GM19193 (cell line): Measurements from ENCODE around the gene OR52H1.

Experiments
- POLR2A ChIP-seq: IDR thresholded peaks from 4 replicates; pipeline ENCODE4 v1.6.1; 2011; ENCODE audit not compliant: insufficient read depth, insufficient read length; ENCODE audit errors: extremely low read depth

Gene OR52H1

GRCh38 chr11:5548440-5548839 is at the start of gene OR52H1:
OR52H1 (minus strand) TSS chr11:5548540; CDS start chr11:5545505, 3,035 bp downstream.
- TF ChIP-seq POLR2A: no peak

GRCh38 chr11:5597953-5598352 is 49.6 kb upstream of the OR52H1 start:
- no peak for TF ChIP-seq POLR2A

GRCh38 chr11:5596607-5597201 is 48.4 kb upstream of the OR52H1 start, which contains the start of gene TRIM6:
TRIM6 (plus strand) TSS chr11:5596637; CDS start chr11:5596898, 261 bp downstream.
- no peak for TF ChIP-seq POLR2A

GRCh38 chr11:5593146-5593545 is 44.8 kb upstream of the OR52H1 start:
- no peak for TF ChIP-seq POLR2A

- no peak for TF ChIP-seq POLR2A
Observed at GRCh38 chr11:5592615-5593014, 44.3 kb upstream of the OR52H1 start.

- no peak for TF ChIP-seq POLR2A
Observed at GRCh38 chr11:5591613-5592012, 43.3 kb upstream of the OR52H1 start.

- no peak for TF ChIP-seq POLR2A
Observed at GRCh38 chr11:5581014-5581413, 32.7 kb upstream of the OR52H1 start.

GRCh38 chr11:5580577-5580976 is 32.2 kb upstream of the OR52H1 start, which contains the start of gene OR52B6:
OR52B6 (plus strand) TSS chr11:5580877; CDS start chr11:5580877, 0 bp downstream.
- TF ChIP-seq POLR2A: no peak

GRCh38 chr11:5577101-5577500 is 28.8 kb upstream of the OR52H1 start:
- no peak for TF ChIP-seq POLR2A

GRCh38 chr11:5575152-5575551 is 26.8 kb upstream of the OR52H1 start:
- TF ChIP-seq POLR2A: no peak

GRCh38 chr11:5574654-5575053 is 26.3 kb upstream of the OR52H1 start:
- no peak for TF ChIP-seq POLR2A

- TF ChIP-seq POLR2A: no peak
Observed at GRCh38 chr11:5564259-5565019, 16.1 kb upstream of the OR52H1 start.

- no peak for TF ChIP-seq POLR2A
Observed at GRCh38 chr11:5557751-5558150, 9.4 kb upstream of the OR52H1 start.

- no peak for TF ChIP-seq POLR2A
Observed at GRCh38 chr11:5556596-5557188, 8.4 kb upstream of the OR52H1 start.

- no peak for TF ChIP-seq POLR2A
Observed at GRCh38 chr11:5553343-5553742, 5.0 kb upstream of the OR52H1 start.
